ENCODE data around the gene DCST2. TPM values are rescaled to one million over a fixed set of nuclear protein-coding genes. Genes with fewer than 3 reads are reported as not detected.

The DCST2 gene
- total and polyA plus RNA-seq, 7 donors: 0.04 to 0.56 (median 0.19) TPM; not detected in 2

DNA sequence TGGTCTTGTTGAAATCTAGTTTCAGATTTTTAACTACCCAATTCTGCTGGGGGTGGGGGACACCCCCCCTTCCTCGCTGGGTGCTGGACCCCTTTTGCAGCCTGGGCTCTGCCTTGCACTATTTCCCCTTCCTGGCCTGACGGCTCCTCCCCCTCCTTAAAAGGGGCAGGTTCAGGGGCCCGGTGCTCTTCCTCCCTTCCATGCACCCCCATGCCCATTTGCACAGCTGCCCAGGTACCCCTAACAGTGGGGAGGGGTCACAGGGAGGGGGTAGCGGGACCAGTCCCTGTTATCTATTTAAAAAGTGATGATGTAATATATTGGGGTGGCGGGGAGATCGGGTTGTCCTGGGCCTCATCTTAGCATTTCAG is 15.7 kb downstream of the DCST2 start:
- TF ChIP-seq, protein P1, sequence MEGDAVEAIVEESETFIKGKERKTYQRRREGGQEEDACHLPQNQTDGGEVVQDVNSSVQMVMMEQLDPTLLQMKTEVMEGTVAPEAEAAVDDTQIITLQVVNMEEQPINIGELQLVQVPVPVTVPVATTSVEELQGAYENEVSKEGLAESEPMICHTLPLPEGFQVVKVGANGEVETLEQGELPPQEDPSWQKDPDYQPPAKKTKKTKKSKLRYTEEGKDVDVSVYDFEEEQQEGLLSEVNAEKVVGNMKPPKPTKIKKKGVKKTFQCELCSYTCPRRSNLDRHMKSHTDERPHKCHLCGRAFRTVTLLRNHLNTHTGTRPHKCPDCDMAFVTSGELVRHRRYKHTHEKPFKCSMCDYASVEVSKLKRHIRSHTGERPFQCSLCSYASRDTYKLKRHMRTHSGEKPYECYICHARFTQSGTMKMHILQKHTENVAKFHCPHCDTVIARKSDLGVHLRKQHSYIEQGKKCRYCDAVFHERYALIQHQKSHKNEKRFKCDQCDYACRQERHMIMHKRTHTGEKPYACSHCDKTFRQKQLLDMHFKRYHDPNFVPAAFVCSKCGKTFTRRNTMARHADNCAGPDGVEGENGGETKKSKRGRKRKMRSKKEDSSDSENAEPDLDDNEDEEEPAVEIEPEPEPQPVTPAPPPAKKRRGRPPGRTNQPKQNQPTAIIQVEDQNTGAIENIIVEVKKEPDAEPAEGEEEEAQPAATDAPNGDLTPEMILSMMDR (IDR thresholded peaks at IDR 0.05): no peak
- intact Hi-C loops (cut with DNase I): loop anchor here (2.0 kb wide), 2 partner anchors 15 to 55 kb away; partner anchors contain the start of gene ZBTB7B (in 1 of the 2)
- H3K36me3 ChIP-seq (ENCODE audit: insufficient read depth in 1 of 2, low read depth in 1 of 2): peaks cover 0 to 31% of the 10 kb centered on the region in 2 donors
- H3K27ac ChIP-seq: peak overlapping the region; percentile 85
- no peaks in the 10 kb centered on the region for H3K9me3 ChIP-seq
- ATAC-seq (peak in 1 of 4 donors; percentile 1), DNase-seq (no peak)
- H3K4me1 ChIP-seq: peaks cover 20% of the 10 kb centered on the region
- peak overlapping the region; percentile 67 for H3K4me3 ChIP-seq
- no peaks in the 10 kb centered on the region for H3K27me3 ChIP-seq (ENCODE audit: insufficient read depth in 3 of 3, low read length in 2 of 3)
- 57 to 59% (median 58%) methylated on average over 6 of the region's 6 CpGs for WGBS, 3 donors

- Histone ChIP-seq H3K9me3 (no peaks in the 10 kb centered on the region), H3K27me3 (ENCODE audit: insufficient read depth in 3 of 3, low read length in 2 of 3) (no peaks in the 10 kb centered on the region), H3K4me3 (peak overlapping the region; percentile 67), H3K4me1 (peaks cover 22% of the 10 kb centered on the region), H3K27ac (peak overlapping the region; percentile 85), H3K36me3 (ENCODE audit: insufficient read depth in 1 of 2, low read depth in 1 of 2) (peaks cover 0 to 31% of the 10 kb centered on the region in 2 donors)
- DNase-seq (peak; percentile 91 to 97), ATAC-seq (peak; percentile 87 to 92 (median 88))
- intact Hi-C loops (cut with DNase I): loop anchor here (2.0 kb wide), 2 partner anchors 14 to 54 kb away; partner anchors contain the start of gene ZBTB7B (in 1 of the 2)
- TF ChIP-seq, protein P1 (IDR thresholded peaks at IDR 0.05): peak; percentile 99
- WGBS, 3 donors: 3 to 8% (median 4%) methylated on average over 29 to 49 of the region's 49 CpGs
Measured at GRCh38 chr1:155017041-155017945, 16.3 kb downstream of the DCST2 start.

DNA sequence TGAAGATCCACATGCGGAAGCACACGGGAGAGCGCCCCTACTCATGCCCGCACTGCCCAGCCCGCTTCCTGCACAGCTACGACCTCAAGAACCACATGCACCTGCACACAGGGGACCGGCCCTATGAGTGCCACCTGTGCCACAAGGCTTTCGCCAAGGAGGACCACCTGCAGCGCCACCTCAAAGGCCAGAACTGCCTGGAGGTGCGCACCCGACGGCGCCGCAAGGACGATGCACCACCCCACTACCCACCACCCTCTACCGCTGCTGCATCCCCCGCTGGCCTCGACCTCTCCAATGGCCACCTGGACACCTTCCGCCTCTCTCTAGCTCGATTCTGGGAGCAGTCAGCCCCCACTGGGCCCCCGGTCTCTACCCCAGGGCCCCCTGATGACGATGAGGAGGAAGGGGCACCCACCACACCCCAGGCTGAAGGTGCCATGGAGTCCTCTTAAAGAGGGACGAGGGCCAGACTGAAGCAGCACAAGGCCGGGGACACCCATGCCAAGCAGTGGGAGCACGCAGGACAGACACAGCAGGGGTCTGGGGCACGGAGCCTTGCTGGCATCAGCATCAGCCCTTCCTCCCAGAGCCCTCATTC is 17.2 kb downstream of the DCST2 start:
- DNase-seq: no peak
- TF ChIP-seq, protein P1 (IDR thresholded peaks at IDR 0.05): no peak
- Histone ChIP-seq H3K9me3 (no peaks in the 10 kb centered on the region), H3K27me3 (ENCODE audit: insufficient read depth in 3 of 3, low read length in 2 of 3) (no peaks in the 10 kb centered on the region), H3K27ac (peak overlapping the region; percentile 85), H3K4me3 (peak overlapping the region; percentile 67), H3K36me3 (ENCODE audit: insufficient read depth in 1 of 2, low read depth in 1 of 2) (peaks cover 0 to 31% of the 10 kb centered on the region in 2 donors), H3K4me1 (peaks cover 31% of the 10 kb centered on the region)
- WGBS, 3 donors: 79 to 91% (median 84%) methylated on average over 25 to 26 of the region's 26 CpGs
- intact Hi-C loops (cut with DNase I): loop anchor here (2.0 kb wide), 2 partner anchors 14 to 54 kb away; partner anchors contain the start of gene ZBTB7B (in 1 of the 2)
- ATAC-seq: no peak

DNA sequence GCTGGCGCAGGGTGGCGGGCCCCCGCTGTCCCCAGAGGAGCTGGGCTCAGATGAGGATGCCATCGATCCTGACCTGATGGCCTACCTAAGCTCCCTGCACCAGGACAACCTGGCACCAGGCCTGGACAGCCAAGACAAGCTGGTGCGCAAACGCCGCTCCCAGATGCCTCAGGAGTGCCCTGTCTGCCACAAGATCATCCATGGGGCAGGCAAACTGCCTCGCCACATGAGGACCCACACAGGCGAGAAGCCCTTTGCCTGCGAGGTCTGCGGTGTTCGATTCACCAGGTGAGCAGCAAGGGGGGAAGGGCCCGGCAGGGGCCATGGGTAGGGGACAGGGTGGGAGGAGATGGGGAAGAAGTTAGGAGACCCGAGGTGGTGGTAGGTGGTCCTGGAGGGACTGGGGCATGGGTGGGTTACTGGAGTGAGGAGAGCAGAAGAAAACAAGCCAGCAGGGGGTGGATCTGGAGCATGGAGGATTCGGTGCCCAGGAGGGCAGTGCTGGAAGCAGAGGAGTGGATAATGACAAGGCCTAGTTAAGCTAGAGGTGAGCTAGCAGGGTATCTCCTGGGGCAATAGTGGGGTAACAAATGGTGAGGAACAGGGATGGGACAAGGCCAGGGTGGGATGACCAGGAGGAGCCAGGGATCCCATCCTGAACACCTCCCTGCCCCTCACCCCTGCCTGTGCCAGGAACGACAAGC is 17.9 kb downstream of the DCST2 start:
- no peak overlapping the region for H3K4me3 ChIP-seq
- peak overlapping the region; percentile 36 for H3K27ac ChIP-seq
- TF ChIP-seq, protein P1 (IDR thresholded peaks at IDR 0.05): no peak
- H3K9me3 ChIP-seq: no peaks in the 10 kb centered on the region
- no peaks in the 10 kb centered on the region for H3K27me3 ChIP-seq (ENCODE audit: insufficient read depth in 3 of 3, low read length in 2 of 3)
- intact Hi-C loops (cut with DNase I): loop anchor here (2.0 kb wide), 2 partner anchors 13 to 53 kb away; partner anchors contain the start of gene ZBTB7B (in 1 of the 2)
- H3K4me1 ChIP-seq: peaks cover 36% of the 10 kb centered on the region
- H3K36me3 ChIP-seq (ENCODE audit: insufficient read depth in 1 of 2, low read depth in 1 of 2): peaks cover 0 to 31% of the 10 kb centered on the region in 2 donors
- ATAC-seq (no peak), DNase-seq (no peak)
- WGBS, 3 donors: 85 to 86% (median 86%) methylated on average over 16 of the region's 16 CpGs

All from psoas muscle (tissue), 8 donors.